Measurements from ENCODE around the gene MAU2.
A peak's percentile ranks its signal among the peaks of the same experiment; 100 is the strongest.

Gene MAU2

DNA sequence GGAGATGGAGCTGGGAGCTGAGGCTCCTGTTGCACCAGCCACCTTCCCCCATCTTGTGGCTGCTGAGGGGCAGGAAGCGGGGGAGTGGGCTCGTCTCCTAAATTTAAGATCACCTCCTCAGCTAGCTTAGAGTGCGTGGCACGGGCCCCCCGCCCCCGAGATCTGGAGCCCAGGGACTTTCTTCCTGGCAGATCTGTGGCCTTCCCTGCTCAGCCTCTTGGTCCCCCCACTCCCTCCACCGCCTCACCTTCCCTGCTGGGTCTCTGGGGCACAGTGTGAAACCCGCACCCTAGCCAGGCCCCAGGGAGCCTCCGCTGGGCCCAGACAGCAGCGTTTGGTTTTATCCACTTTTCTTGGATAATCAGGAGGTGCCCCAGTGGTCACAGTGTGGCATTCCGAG lies 35.9 kb downstream of the MAU2 start:
- Histone ChIP-seq H4K20me1 (ENCODE audit: control insufficient read depth, insufficient read depth, low read depth, low read length) (no peaks in the 10 kb centered on the region), H3K4me3 (ENCODE audit: low read length) (no peak overlapping the region), H3F3A (ENCODE audit: control insufficient read depth, insufficient read depth) (peaks cover 9% of the 10 kb centered on the region), H3K4me2 (ENCODE audit: low read length) (no peak overlapping the region), H3K9me2 (replicated peaks; ENCODE audit: control insufficient read depth, low read length) (no peaks in the 10 kb centered on the region), H3K4me1 (ENCODE audit: control insufficient read depth, low read length) (peaks cover 12% of the 10 kb centered on the region), H3K27ac (ENCODE audit: low read depth, low read length) (no peak overlapping the region), H3K79me2 (ENCODE audit: control insufficient read depth, low read length) (no peaks in the 10 kb centered on the region), H3K9me3 (ENCODE audit: control insufficient read depth, insufficient read depth, low read length) (no peaks in the 10 kb centered on the region), H3K36me3 (ENCODE audit: control insufficient read depth, low read length) (peaks cover 50% of the 10 kb centered on the region), H3K27me3 (ENCODE audit: control insufficient read depth, low read length) (no peaks in the 10 kb centered on the region)
- TF ChIP-seq CTCF (IDR thresholded peaks at IDR 0.05; ENCODE audit: low read depth, low read length, poor library complexity, severe bottlenecking) (no peak), EZH2phosphoT487 (IDR thresholded peaks at IDR 0.05; ENCODE audit: borderline replicate concordance, low read length) (no peak)

DNA sequence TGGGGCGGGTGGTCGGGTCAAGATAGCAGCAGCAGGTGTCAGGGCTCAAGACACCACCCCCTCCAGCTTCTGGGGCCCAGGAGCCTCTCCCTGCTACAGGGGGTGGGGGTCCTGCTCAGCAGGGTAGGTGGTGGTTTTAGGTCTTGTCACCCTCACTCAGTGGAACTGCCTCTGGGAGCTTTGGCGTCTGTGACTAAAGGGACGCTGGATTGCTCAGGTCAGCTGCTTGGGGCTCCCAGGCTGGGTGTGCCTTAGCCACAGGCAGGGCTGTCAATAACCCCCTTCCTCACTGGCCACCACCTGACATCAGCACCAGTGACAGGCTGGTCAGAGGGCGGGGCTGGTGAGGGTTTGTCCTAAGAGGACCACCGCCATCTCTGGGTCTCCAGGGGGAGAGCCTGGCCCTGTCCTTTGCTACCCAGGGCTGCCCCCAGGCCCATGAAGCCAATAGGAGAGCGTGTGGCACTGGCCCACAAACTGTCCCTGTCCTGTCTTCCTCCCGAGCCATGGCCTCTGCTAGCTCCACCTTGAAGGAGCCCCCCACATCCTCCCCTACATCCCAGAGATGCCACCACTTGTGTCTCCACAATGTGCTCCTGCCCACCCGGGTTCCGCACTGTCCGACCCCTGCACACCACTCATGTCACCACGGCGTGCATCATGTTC lies 36.4 kb downstream of the MAU2 start:
- Histone ChIP-seq H3K36me3 (ENCODE audit: control insufficient read depth, low read length) (peaks cover 48% of the 10 kb centered on the region), H3K27ac (ENCODE audit: low read depth, low read length) (no peak overlapping the region), H4K20me1 (ENCODE audit: control insufficient read depth, insufficient read depth, low read depth, low read length) (no peaks in the 10 kb centered on the region), H3K4me1 (ENCODE audit: control insufficient read depth, low read length) (peaks cover 15% of the 10 kb centered on the region), H3K4me2 (ENCODE audit: low read length) (no peak overlapping the region), H3F3A (ENCODE audit: control insufficient read depth, insufficient read depth) (peaks cover 9% of the 10 kb centered on the region), H3K79me2 (ENCODE audit: control insufficient read depth, low read length) (no peaks in the 10 kb centered on the region), H3K27me3 (ENCODE audit: control insufficient read depth, low read length) (no peaks in the 10 kb centered on the region), H3K9me2 (replicated peaks; ENCODE audit: control insufficient read depth, low read length) (no peaks in the 10 kb centered on the region), H3K9me3 (ENCODE audit: control insufficient read depth, insufficient read depth, low read length) (no peaks in the 10 kb centered on the region), H3K4me3 (ENCODE audit: low read length) (no peak overlapping the region)
- no peak for TF ChIP-seq CTCF (IDR thresholded peaks at IDR 0.05; ENCODE audit: low read depth, low read length, poor library complexity, severe bottlenecking)
- no peak for TF ChIP-seq EZH2phosphoT487 (IDR thresholded peaks at IDR 0.05; ENCODE audit: borderline replicate concordance, low read length)

GRCh38 chr19:19361075-19361594 lies 40.5 kb downstream of the MAU2 start:
- H3F3A ChIP-seq (ENCODE audit: control insufficient read depth, insufficient read depth), result peaks cover 13% of the 10 kb centered on the region
- H3K4me2 ChIP-seq (ENCODE audit: low read length), result peak overlapping the region; percentile 42
- no peaks in the 10 kb centered on the region for H3K27me3 ChIP-seq (ENCODE audit: control insufficient read depth, low read length)
- H3K36me3 ChIP-seq (ENCODE audit: control insufficient read depth, low read length), result peaks cover 8% of the 10 kb centered on the region; the same call in 1 of the 2 replicates
- H3K4me3 ChIP-seq (ENCODE audit: low read length), result peak overlapping the region; percentile 17
- no peaks in the 10 kb centered on the region for H3K9me2 ChIP-seq (replicated peaks; ENCODE audit: control insufficient read depth, low read length)
- no peaks in the 10 kb centered on the region for H3K9me3 ChIP-seq (ENCODE audit: control insufficient read depth, insufficient read depth, low read length)
- H3K27ac ChIP-seq (ENCODE audit: low read depth, low read length), result no peak overlapping the region
- no peak for TF ChIP-seq EZH2phosphoT487 (IDR thresholded peaks at IDR 0.05; ENCODE audit: borderline replicate concordance, low read length)
- TF ChIP-seq CTCF (IDR thresholded peaks at IDR 0.05; ENCODE audit: low read depth, low read length, poor library complexity, severe bottlenecking), result peak; percentile 84
- H3K79me2 ChIP-seq (ENCODE audit: control insufficient read depth, low read length), result no peaks in the 10 kb centered on the region
- no peaks in the 10 kb centered on the region for H4K20me1 ChIP-seq (ENCODE audit: control insufficient read depth, insufficient read depth, low read depth, low read length)
- H3K4me1 ChIP-seq (ENCODE audit: control insufficient read depth, low read length), result peaks cover 28% of the 10 kb centered on the region

Measured in DOHH2 (cell line).